HCT116 (cell line): Measurements from ENCODE around the gene PIN1. TPM values are rescaled to one million over a fixed set of nuclear protein-coding genes. Genes with fewer than 3 reads are reported as not detected.

Experiments
- ATAC-seq: fragments of 200-7000 bp; cut with Tn5 transposase; 2 replicates; pipeline ENCODE4 v1.9.1; 2020; ENCODE audit warnings: mild to moderate bottlenecking, moderate library complexity
- BruUV-seq: library from RNA; stranded (reverse); fragments of 400-500 nt; replicated peaks from 2 replicates; lab custom pipeline; 2021; lab: Mats Ljungman, UMichigan
- CTCF ChIA-PET: fragments of 300-600 bp; sonication (Branson Sonifier 250); formaldehyde crosslinking; loops from one replicate; lab custom pipeline; 2021; ENCODE audit warnings: antibody characterized with exemption; lab: Charles Lee
- POLR2A ChIA-PET: fragments of 300-600, 350-600 bp; sonication (Branson Sonifier 250); formaldehyde crosslinking; loops from one replicate; lab custom pipeline; 2021; ENCODE audit warnings: antibody characterized with exemption; lab: Charles Lee
- RAD21 ChIA-PET, 2 experiments: fragments of 300-600 bp; sonication (Branson Sonifier 250); formaldehyde crosslinking; loops; one replicate each; lab custom pipeline; 2023; ENCODE audit warnings: low total read pairs in 2 of 2; ENCODE audit not compliant: uncharacterized antibody in 2 of 2, unreplicated experiment in 2 of 2, low non-redundant PET in 1 of 2; lab: Charles Lee
- DNase-seq: peaks from one replicate; pipeline ENCODE4 v3.0.0-alpha.2; 2010; ENCODE audit warnings: low read depth, low spot score
- H2AFZ ChIP-seq: fragments of 200-600 bp; shearing (Covaris generic), sonication (generic); 2 replicates; pipeline ENCODE4 v1.6.1; 2017; ENCODE audit warnings: low read depth, mixed run types, mixed read lengths, antibody characterized with exemption, low read length; ENCODE audit not compliant: poor library complexity, severe bottlenecking
- H3K27ac ChIP-seq: 2 replicates; pipeline ENCODE4 v1.5.1; 2012; ENCODE audit warnings: low read depth, low read length
- H3K27me3 ChIP-seq: fragments of 200-600 bp; sonication (generic); 2 replicates; pipeline ENCODE4 v1.6.1; 2016; ENCODE audit warnings: mixed run types, low read length, mixed read lengths; ENCODE audit not compliant: insufficient read depth
- H3K36me3 ChIP-seq, 2 experiments: fragments of 200-500 bp in 1 of 2; fragments of 200-600 bp in 1 of 2; sonication (Bioruptor generic) in 1 of 2; sonication (generic) in 1 of 2; 2 replicates each; pipeline versions ENCODE4 v1.5.1 to v1.6.1; 2014 to 2016; ENCODE audit warnings: low read length in 2 of 2, inconsistent platforms in 1 of 2, mixed read lengths in 1 of 2, mixed run types in 1 of 2; ENCODE audit not compliant: insufficient read depth in 2 of 2, control insufficient read depth in 1 of 2
- H3K4me1 ChIP-seq, 2 experiments: fragments of 200-600 bp in 1 of 2; sonication (generic) in 1 of 2; 2 replicates each; pipeline versions ENCODE4 v1.5.1 to v1.6.1; 2012 to 2017; ENCODE audit warnings: low read length in 2 of 2, inconsistent platforms in 1 of 2, mild to moderate bottlenecking in 1 of 2, mixed read lengths in 1 of 2, mixed run types in 1 of 2, moderate library complexity in 1 of 2; ENCODE audit not compliant: insufficient read depth in 2 of 2, control insufficient read depth in 1 of 2
- H3K4me2 ChIP-seq: fragments of 200-600 bp; sonication (generic); 2 replicates; pipeline ENCODE4 v1.6.1; 2017; ENCODE audit warnings: mixed run types, low read length, mixed read lengths
- H3K4me3 ChIP-seq, 2 experiments: fragments of 200-600 bp in 1 of 2; sonication (generic) in 1 of 2; replicated peaks in 1 of 2; 2 replicates each; pipeline ENCODE4 v1.5.1; 2011 to 2016; ENCODE audit warnings: low read length in 2 of 2, control low read depth in 1 of 2, low read depth in 1 of 2, mild to moderate bottlenecking in 1 of 2, mixed read lengths in 1 of 2, mixed run types in 1 of 2
- H3K79me2 ChIP-seq: fragments of 200-600 bp; sonication (generic); 2 replicates; pipeline ENCODE4 v1.6.1; 2017; ENCODE audit warnings: mild to moderate bottlenecking, mixed run types, low read length, moderate library complexity, mixed read lengths; ENCODE audit not compliant: insufficient read depth
- H3K9ac ChIP-seq: fragments of 200-600 bp; sonication (generic); 2 replicates; pipeline ENCODE4 v1.6.1; 2016; ENCODE audit warnings: low read length, mixed read lengths
- H3K9me2 ChIP-seq: fragments of 200-600 bp; sonication (generic), shearing (Covaris generic); 2 replicates; pipeline ENCODE4 v1.6.1; 2017; ENCODE audit warnings: mixed run types, mild to moderate bottlenecking, moderate library complexity; ENCODE audit not compliant: insufficient read depth
- H3K9me3 ChIP-seq, 2 experiments: fragments of 200-500 bp in 1 of 2; fragments of 200-600 bp in 1 of 2; sonication (Bioruptor generic) in 1 of 2; sonication (generic) in 1 of 2; 2 replicates each; pipeline ENCODE4 v1.6.1; 2014 to 2017; ENCODE audit warnings: low read length in 2 of 2, mixed read lengths in 2 of 2, inconsistent platforms in 1 of 2, low read depth in 1 of 2, mild to moderate bottlenecking in 1 of 2, mixed run types in 1 of 2, moderate library complexity in 1 of 2; ENCODE audit not compliant: control insufficient read depth in 1 of 2, insufficient read depth in 1 of 2
- H4K20me1 ChIP-seq: fragments of 200-600 bp; sonication (generic), shearing (Covaris generic); 2 replicates; pipeline ENCODE4 v1.6.1; 2017; ENCODE audit warnings: mixed run types, mild to moderate bottlenecking, moderate library complexity; ENCODE audit not compliant: insufficient read depth
- ATF3 ChIP-seq: IDR thresholded peaks from 2 replicates; pipeline ENCODE4 v1.6.1; 2012
- CBX3 ChIP-seq: IDR thresholded peaks from 2 replicates; pipeline ENCODE4 v1.6.1; 2012; ENCODE audit warnings: low read depth
- CEBPB ChIP-seq: IDR thresholded peaks from 2 replicates; pipeline ENCODE4 v1.6.1; 2012; ENCODE audit warnings: low read depth
- CTCF ChIP-seq, 3 experiments: fragments of 200-600 bp in 1 of 3; sonication (generic) in 1 of 3; IDR thresholded peaks in 2 of 3; conservative IDR thresholded peaks in 1 of 3; 2 replicates each; pipeline ENCODE4 v1.5.1; 2012 to 2017; ENCODE audit warnings: low read depth in 2 of 3, low read length in 2 of 3, antibody characterized with exemption in 1 of 3, borderline replicate concordance in 1 of 3, control low read depth in 1 of 3, mild to moderate bottlenecking in 1 of 3, mixed read lengths in 1 of 3, mixed run types in 1 of 3, moderate library complexity in 1 of 3; ENCODE audit not compliant: insufficient read depth in 1 of 3
- EGR1 ChIP-seq: IDR thresholded peaks from 2 replicates; pipeline ENCODE4 v1.6.1; 2012; ENCODE audit warnings: low read depth
- EZH2 ChIP-seq: fragments of 200-600 bp; sonication (generic); IDR thresholded peaks from 2 replicates; pipeline ENCODE4 v1.6.1; 2017; ENCODE audit warnings: antibody characterized with exemption, mixed run types
- EZH2phosphoT487 ChIP-seq: fragments of 200-600 bp; IDR thresholded peaks from 2 replicates; pipeline ENCODE4 v1.6.1; 2018; ENCODE audit warnings: antibody characterized with exemption, borderline replicate concordance
- FOSL1 ChIP-seq: IDR thresholded peaks from 2 replicates; pipeline ENCODE4 v1.6.1; 2012; ENCODE audit warnings: low read depth
- JUND ChIP-seq: IDR thresholded peaks from 2 replicates; pipeline ENCODE4 v1.6.1; 2012
- MAX ChIP-seq: IDR thresholded peaks from 2 replicates; pipeline ENCODE4 v1.6.1; 2012
- RAD21 ChIP-seq: IDR thresholded peaks from 2 replicates; pipeline ENCODE4 v1.6.1; 2012; ENCODE audit warnings: low read depth, mild to moderate bottlenecking
- REST ChIP-seq: IDR thresholded peaks from 2 replicates; pipeline ENCODE4 v1.6.1; 2012; ENCODE audit warnings: low read depth
- SIN3A ChIP-seq: IDR thresholded peaks from 2 replicates; pipeline ENCODE4 v1.6.1; 2012; ENCODE audit warnings: low read depth
- SP1 ChIP-seq: IDR thresholded peaks from 2 replicates; pipeline ENCODE4 v1.6.1; 2012; ENCODE audit warnings: low read depth
- SRF ChIP-seq: IDR thresholded peaks from 2 replicates; pipeline ENCODE4 v1.6.1; 2012; ENCODE audit warnings: low read depth
- TCF7L2 ChIP-seq: IDR thresholded peaks from 2 replicates; pipeline ENCODE4 v1.7.0; 2011; ENCODE audit warnings: borderline replicate concordance, inconsistent platforms; ENCODE audit not compliant: insufficient read depth, insufficient read length; ENCODE audit errors: extremely low read depth
- YY1 ChIP-seq: IDR thresholded peaks from 2 replicates; pipeline ENCODE4 v1.6.1; 2011; ENCODE audit warnings: low read length, low read depth, moderate library complexity, mild to moderate bottlenecking; ENCODE audit not compliant: insufficient replicate concordance; ENCODE audit errors: extremely low read depth
- ZBTB33 ChIP-seq: IDR thresholded peaks from 2 replicates; pipeline ENCODE4 v1.6.1; 2011; ENCODE audit warnings: mild to moderate bottlenecking, low read length, moderate library complexity; ENCODE audit not compliant: insufficient replicate concordance; ENCODE audit errors: extremely low read depth
- ZFX ChIP-seq: fragments of 450-650 bp; IDR thresholded peaks from 2 replicates; pipeline ENCODE4 v1.6.1; 2017
- intact Hi-C: fragments of 100-400 bp; cut with micrococcal nuclease; formaldehyde crosslinking; loops from 2 replicates; pipeline ENCODE4 v1.10.0; 2022
- total RNA-seq: library from RNA; stranded (reverse); gene quantifications from one replicate; pipeline ENCODE4 v1.2.1, GENCODE V29; 2021; ENCODE audit not compliant: unreplicated experiment

Gene PIN1
- total RNA-seq, 1 experiment from 2014 or later, result 78.9 TPM

GRCh38 chr19:9860407-9860806 lies 25.3 kb downstream of the PIN1 start (continued):
- no peak for TF ChIP-seq FOSL1
- no peak for TF ChIP-seq SRF
- no peak for TF ChIP-seq EZH2
- no peak for TF ChIP-seq SP1
- no peak for TF ChIP-seq SIN3A
- TF ChIP-seq EZH2phosphoT487, result no peak
- TF ChIP-seq TCF7L2, result no peak

- peaks cover 0 to 5% of the 10 kb centered on the region in 2 experiments; a peak in 2 of 4 replicates for H3K4me1 ChIP-seq
- no peak for DNase-seq
- BruUV-seq, result no TSS peak
- peaks cover 0 to 2% of the 10 kb centered on the region in 2 experiments; a peak in 1 of 4 replicates for H3K36me3 ChIP-seq
- TF ChIP-seq CBX3 (no peak), RAD21 (no peak), EZH2phosphoT487 (no peak), TCF7L2 (no peak), REST (no peak), CEBPB (no peak), ATF3 (no peak), EGR1 (no peak), MAX (no peak), JUND (no peak), FOSL1 (no peak), ZBTB33 (no peak), YY1 (no peak), SIN3A (no peak), EZH2 (no peak), ZFX (no peak), CTCF (IDR thresholded peaks at IDR 0.05 in 2 of 3, conservative IDR thresholded peaks at IDR 0.05 in 1 of 3; ENCODE audit: borderline replicate concordance in 1 of 3, insufficient read depth in 1 of 3, low read depth in 2 of 3, low read length in 2 of 3) (no peak)
- no peaks in the 10 kb centered on the region for H4K20me1 ChIP-seq
- H2AFZ ChIP-seq, result no peak overlapping the region
- no peaks in the 10 kb centered on the region for H3K27me3 ChIP-seq
- RAD21 ChIA-PET, result no interaction called here
- no peak for ATAC-seq
- no peaks in the 10 kb centered on the region for H3K79me2 ChIP-seq
- H3K4me3 ChIP-seq, result no peak overlapping the region
- H3K9ac ChIP-seq, result no peak overlapping the region
- H3K9me2 ChIP-seq, result no peaks in the 10 kb centered on the region
- no peaks in the 10 kb centered on the region for H3K9me3 ChIP-seq
- CTCF ChIA-PET, result no interaction called here
- intact Hi-C loops, result no loop called here
- H3K4me2 ChIP-seq, result no peak overlapping the region
- POLR2A ChIA-PET, result no interaction called here
- H3K27ac ChIP-seq, result no peak overlapping the region
Observed at GRCh38 chr19:9861503-9861902, 26.4 kb downstream of the PIN1 start.
